NCI-H1694 (cell line): ENCODE results near the gene IL6R.

Experiments used
- DNase-seq: peaks from one replicate; lab custom pipeline; 2025; lab: John Stamatoyannopoulos, UW

IL6R gene

GRCh38 chr1:154453574-154454352 lies 48.6 kb downstream of the IL6R start:
- DNase-seq, result no peak

- no peak for DNase-seq
Measured at GRCh38 chr1:154454386-154455120, 49.4 kb downstream of the IL6R start.

- DNase-seq, result no peak
Measured at GRCh38 chr1:154456631-154457030, 51.5 kb downstream of the IL6R start.

- DNase-seq, result no peak
Measured at GRCh38 chr1:154459080-154459479, 53.9 kb downstream of the IL6R start.

GRCh38 chr1:154460695-154461260 lies 55.6 kb downstream of the IL6R start:
- no peak for DNase-seq

GRCh38 chr1:154463512-154463990 lies 58.4 kb downstream of the IL6R start:
- DNase-seq, result no peak

GRCh38 chr1:154465621-154466195 lies 60.6 kb downstream of the IL6R start:
- no peak for DNase-seq

GRCh38 chr1:154466206-154466605 lies 61.1 kb downstream of the IL6R start:
- no peak for DNase-seq

GRCh38 chr1:154466921-154467417 lies 61.8 kb downstream of the IL6R start:
- no peak for DNase-seq

- no peak for DNase-seq
Measured at GRCh38 chr1:154467434-154468102, 62.4 kb downstream of the IL6R start.

- DNase-seq, result peak; percentile 76
Measured at GRCh38 chr1:154468535-154469250, 63.5 kb downstream of the IL6R start.

- DNase-seq, result no peak
Measured at GRCh38 chr1:154469844-154470560, 64.9 kb downstream of the IL6R start.

GRCh38 chr1:154471304-154471703 lies 66.2 kb downstream of the IL6R start:
- DNase-seq, result no peak

GRCh38 chr1:154474802-154475201 lies 69.7 kb downstream of the IL6R start:
- DNase-seq, result no peak

- DNase-seq, result no peak
Measured at GRCh38 chr1:154476791-154477190, 71.6 kb downstream of the IL6R start.

- DNase-seq, result no peak
Measured at GRCh38 chr1:154478013-154478412, 72.9 kb downstream of the IL6R start.

- DNase-seq, result no peak
Measured at GRCh38 chr1:154478639-154479038, 73.5 kb downstream of the IL6R start.

GRCh38 chr1:154479764-154480421 lies 74.8 kb downstream of the IL6R start:
- peak; percentile 99 for DNase-seq

GRCh38 chr1:154481053-154481452 lies 75.9 kb downstream of the IL6R start:
- DNase-seq, result peak; percentile 99
